HTR-8/SVneo (cell line): ENCODE data around the gene ZNG1A.
A peak's percentile ranks its signal among the peaks of the same experiment; 100 is the strongest.
"Not testable (repeated sequence)": the region's sequence is repeated elsewhere in the genome, so short reads cannot be mapped to it uniquely, and the experiment has no call there.

Experiments used
- DNase-seq: peaks from one replicate; pipeline ENCODE4 v3.0.0; 2011; ENCODE audit warnings: low spot score, mixed read lengths; ENCODE audit not compliant: insufficient read length
- FAIRE-seq: peaks from 2 replicates; lab custom pipeline; 2011; peaks lifted over from hg19 to GRCh38; lab: Jason Lieb, UNC

Gene ZNG1A

DNA sequence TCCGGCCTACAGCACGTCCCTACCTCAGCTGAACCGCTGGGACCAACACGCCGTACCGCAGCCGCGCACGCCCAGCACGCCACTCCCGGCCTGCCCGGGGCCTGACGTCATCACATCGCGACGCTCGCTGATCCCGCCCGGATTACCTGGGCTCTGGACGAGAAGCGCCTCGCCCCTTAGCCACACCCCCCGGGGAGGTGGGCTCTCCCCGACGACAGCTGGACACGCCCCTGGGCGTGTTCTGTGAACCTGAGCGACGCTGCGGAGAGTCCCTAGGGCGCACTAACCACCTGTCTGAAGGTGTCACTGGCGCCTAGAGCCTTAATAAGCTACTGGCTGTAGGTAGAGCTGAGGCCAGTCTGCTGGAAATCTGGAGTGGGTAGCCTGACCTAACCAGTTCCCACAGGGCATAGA, at the start of gene ZNG1A:
Gene ZNG1A (minus strand): TSS at position 87 of the 414 bp plus-strand sequence. CDS start 87 bp downstream, outside the sequence.
- not testable (repeated sequence) for DNase-seq, FAIRE-seq

DNA sequence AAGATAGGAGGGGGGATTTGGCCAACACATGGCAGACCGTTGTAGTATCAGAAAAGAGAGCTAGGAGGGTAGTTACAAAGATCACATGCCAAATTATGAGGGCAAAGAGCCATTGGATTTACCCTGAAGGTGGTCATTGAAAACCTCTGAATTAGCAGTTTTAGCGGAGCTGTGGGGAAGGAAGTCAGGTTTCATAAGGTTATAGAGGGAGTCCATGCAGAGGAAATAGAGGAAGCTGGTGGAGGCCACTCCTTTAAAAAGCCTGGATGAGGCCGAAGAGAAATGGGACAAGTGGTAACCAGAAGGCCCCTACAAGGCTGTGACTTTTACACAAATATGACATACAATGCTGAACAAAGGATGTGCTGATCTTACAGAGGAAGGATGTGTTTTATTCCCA, 49.0 kb upstream of the ZNG1A start:
- FAIRE-seq (no peak), DNase-seq (no peak)

DNA sequence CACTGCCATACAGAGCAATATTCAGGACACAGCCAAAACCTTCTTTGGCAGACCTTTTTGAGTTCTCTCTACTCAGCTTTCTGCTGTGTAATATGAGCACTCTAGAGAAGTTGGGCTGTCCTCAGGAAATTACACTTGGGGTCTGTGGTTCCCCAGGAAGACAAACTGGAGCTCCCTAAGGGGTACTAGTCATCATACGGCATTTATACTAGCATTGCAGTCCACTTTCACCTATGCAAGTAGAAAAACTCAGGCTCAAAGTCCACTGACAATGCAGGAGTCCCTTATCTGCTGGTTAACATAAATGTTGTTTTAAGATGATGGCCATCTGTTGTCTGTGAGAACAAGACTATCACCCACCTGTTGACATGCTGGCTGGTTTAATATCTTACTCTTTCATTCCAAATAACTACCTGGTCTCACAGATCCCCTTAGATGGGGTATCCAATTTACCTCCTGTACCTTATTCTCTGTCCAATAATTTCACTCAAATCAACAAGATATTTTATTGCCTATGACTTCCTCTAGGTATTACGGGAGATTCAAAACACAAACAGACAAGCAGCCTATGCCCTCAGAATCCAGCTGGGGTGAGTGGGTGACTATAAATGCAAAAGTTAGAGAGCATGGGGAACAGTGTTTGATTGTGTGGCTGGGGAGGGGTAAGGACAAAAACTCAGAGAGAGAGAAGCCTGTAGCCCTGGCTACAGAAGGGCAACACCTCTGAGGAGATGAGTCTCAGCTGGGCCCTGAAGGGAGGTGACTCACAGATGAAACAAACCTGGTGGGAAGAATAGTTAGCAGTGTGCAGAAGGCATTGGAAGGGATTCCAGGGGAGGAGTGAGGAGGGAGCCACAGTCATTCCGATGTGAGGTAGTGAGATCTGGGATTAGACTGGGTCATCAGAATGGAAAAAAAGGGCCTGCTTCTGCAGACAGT, 46.0 kb upstream of the ZNG1A start:
- FAIRE-seq: no peak
- no peak for DNase-seq

DNA sequence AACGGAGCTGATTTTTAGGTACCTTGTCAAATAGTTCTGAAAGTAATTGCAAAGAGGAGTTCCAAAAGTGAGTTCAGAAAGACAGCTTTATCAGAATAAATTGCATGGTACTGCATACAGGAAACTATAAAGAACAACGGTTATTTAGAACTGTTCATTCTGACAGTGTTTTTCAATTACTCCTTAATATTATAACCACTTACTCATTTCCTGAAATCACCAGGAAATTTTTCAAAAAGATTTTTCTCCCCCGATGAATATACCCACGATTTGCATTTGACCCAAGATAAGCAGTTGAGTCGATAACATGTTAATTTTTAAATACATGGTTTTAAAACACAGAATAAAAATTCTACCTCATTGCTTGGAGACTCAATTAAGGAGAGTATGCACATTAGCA, 45.2 kb upstream of the ZNG1A start:
- no peak for FAIRE-seq

DNA sequence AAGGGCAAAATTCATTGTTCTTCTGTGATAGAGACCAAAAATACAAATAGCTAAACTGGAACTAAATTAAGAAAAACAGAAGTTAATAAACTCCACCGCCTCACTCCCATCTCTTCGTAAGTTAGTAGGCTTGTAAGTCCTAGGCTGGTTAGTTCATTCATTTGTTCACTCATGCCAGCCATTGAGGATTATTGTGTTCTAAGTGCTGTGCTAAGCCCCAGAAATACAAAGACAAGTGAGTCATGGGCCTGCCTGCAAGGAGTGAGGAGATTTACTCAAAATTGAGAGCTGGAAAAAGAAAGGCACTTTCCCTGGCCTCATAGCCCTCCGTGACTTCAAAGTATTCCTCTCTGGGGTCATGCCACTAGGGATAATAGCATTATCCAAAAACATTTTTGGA, 44.3 kb upstream of the ZNG1A start:
- no peak for DNase-seq
- FAIRE-seq: no peak

More for the DNA sequence above, 45.2 kb upstream of the ZNG1A start:
- DNase-seq: no peak

DNA sequence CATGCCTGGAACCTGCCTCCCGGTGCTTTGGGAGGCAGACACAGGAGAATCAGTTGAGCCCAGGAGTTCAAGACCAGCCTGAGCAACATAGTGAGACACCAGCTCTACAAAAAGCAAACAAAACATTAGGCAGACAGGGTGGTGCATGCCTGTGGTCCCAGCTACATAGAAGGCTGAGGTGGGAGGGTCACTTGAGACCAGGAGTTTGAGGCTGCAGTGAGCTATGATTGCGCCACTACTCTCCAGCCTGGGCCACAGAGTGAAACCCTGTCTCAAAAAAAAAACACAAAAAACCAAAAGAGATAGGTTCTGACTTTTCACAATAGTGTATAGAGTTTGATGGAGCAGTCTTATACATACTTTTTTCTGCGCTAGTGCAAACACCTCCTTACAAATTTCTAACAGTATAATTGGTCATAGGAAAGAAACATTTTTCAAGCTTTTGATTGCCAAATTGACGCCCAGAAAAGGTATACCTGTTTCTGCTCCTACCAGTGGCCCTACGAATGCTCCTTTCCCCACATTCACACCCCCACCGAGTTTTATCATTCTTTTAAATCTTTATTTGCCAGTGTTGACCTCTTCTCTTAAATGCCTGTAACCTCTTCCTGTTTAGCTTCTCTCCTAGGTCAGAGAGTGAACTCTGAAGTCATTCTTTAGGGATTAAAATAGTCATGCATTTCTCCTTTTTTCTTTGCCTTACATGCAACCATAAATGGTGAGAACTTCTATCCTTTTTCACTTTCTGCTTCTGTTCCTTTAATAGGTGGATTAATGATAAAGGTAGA, 43.3 kb upstream of the ZNG1A start:
- DNase-seq (no peak), FAIRE-seq (no peak)

DNA sequence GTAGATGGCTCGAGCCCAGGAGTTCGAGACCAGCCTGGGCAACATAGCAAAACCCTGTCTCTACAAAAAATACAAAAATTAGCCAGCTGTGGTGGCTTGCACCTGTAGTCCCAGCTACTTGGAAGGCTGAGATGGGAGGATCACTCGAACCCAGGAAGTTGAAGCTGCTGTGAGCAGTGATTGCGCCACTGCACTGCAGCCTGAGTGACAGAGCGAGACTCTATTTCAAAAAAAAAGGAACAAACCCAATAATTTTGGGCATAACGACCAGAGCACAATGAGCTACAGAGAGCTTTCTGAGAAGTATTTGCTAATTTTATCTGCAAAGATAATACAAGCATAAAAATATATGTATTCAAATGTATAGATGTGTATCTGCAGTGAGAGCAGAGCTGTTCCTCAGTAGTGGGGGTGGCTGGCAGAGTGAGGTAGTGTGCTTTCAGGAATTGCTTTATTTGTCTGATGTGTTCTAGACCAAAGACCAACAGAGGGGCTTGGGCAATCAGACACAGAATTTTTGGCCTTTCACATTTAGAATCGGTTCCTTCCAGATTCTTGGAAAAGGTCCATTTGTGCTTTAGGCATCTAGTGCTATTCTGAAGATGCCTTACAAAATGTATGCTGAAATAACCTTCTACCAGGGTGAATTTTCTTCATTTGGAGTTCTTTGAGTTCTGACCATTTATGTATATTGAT, 41.0 kb upstream of the ZNG1A start:
- no peak for FAIRE-seq
- no peak for DNase-seq

DNA sequence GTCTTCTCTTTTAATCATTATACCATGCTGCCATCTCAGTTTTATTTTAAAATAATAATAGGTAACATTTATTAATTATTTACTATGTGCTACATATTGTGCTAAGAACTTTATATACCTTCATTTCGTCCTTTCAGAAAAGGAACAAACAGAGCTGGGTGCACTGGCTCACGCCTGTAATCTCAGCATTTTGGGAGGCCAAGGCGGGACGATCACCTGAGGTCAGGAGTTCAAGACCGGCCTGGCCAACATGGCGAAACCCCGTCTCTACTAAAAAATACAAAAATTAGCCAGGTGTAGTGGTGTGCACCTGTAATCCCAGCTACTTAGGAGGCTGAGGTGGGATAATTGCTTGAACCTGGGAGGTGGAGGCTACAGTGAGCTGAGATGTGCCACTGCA, 40.2 kb upstream of the ZNG1A start:
- not testable (repeated sequence) for DNase-seq, FAIRE-seq

DNA sequence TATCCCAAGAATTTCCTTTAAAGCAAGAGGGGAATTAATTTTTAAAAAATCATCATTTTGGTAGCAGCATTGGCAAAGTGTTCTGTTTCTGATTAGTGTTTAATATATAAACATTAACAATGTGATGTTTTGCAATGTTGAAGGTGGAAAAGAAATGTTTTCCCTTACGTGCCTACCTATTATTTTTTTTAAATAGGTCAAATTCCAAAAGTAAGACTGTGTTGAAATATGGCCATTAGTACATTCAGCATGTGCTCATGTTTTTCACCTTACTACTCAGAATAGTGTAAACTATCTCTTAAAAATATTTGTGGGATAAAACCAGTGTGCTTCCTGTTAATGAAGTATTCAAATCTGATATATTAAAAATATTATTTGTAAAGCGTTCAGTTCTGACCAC, 39.1 kb upstream of the ZNG1A start:
- FAIRE-seq (no peak), DNase-seq (no peak)

DNA sequence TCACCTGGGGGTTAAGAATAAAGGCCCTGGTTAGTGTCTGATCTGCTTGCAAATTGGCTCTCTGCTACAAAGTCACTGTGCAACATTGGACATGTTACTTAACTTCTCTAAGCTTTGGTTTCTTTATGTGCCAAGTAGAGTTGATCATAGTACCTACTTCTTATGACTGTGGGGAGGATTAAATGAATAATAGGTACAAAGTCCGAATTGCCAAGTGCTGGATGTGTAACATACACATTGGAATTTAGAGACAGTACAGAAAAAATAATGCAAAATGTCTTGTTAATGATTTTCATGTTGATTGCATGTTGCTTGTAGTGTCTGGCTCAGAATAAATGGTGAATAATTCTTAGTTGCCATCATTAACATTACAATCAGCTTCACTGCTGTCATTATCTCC, 38.0 kb upstream of the ZNG1A start:
- FAIRE-seq (no peak), DNase-seq (no peak)

DNA sequence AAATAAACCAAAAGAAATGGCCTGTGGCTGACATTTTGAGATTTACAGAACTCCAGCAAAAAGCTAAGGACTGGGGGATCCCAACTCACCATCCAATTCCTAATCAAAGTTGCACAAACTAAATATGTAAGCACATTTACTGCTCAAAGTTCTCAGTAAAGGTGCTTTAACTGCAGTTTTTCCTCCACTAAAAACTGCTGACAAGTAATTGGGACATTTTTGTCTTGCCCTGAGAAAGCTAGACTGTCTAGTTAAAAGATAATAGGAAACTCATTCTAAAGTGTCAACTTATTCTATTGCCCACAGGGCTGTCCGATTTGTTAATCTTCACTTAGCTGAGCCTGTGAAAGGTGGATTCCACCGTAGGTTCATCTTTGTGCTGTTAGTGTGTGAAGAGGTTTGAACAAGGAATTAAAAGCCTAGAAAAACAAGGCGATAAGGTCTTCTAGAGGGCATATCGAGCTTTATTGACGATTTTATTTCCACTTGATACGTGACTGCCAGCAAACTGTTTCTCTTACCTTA, 36.8 kb upstream of the ZNG1A start:
- no peak for FAIRE-seq

DNA sequence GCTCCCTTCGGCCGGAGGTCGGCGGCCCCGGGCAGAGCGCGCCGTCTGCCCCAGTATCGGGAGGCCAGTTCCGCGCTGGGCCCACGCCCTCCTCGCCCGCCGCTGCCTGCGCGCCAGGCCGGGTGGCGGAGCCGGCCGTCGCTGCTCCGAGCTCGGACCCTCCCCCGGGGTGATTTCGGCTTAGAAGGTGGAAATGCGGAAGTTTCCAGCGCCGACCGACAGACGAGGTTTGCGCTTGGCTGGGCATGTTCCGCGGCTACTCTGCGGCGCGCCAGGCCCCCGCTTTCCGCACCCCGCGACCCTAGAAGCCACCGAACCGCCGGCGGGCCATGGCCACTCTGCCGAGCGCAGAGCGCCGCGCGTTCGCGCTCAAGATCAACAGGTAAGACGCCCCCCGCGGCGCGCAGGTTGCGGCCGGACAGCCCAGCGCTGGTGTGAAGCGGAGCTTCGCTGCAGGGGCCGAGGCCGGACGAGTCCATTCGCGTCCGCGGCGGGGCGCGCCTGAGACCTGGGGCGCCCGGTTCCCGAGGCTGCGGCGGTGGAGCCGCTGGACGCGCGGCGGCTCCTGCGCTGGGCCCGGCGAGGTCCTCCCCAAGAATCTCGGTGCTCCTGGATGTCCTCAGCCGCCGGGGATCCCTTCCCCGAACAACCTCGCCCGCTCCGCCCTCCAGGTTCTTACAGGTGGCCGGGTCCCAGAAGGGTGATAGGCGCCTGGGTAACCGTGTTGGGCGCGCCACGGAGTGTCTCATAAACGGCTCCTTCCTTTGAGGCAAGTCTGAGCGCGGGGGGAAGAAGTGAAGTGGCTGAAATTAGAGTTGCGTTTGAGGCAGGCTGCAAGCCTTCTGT, 36.0 kb upstream of the ZNG1A start, which contains the start of gene DOCK8:
Gene DOCK8 (plus strand): TSS at position 218 of the 846 bp plus-strand sequence. CDS start 112 bp downstream, at position 330.
- DNase-seq (peak; percentile 9), FAIRE-seq (no peak)

More for the DNA sequence above, 36.8 kb upstream of the ZNG1A start:
- no peak for DNase-seq

DNA sequence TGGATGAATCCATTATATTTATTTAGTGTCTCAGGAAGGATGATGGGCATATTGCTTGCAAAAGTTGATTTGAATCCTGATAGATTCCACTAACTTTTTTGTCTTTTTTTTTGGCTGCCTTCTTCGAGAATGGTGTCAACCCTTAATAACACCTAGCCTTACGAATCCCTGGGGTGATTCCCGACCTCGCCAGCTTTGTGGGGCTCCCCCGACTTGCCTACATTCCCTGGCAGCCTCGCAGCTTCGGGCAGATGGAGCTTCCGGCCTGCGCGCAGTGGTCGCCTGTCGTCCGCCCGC, 35.4 kb upstream of the ZNG1A start:
- FAIRE-seq (no peak), DNase-seq (no peak)

DNA sequence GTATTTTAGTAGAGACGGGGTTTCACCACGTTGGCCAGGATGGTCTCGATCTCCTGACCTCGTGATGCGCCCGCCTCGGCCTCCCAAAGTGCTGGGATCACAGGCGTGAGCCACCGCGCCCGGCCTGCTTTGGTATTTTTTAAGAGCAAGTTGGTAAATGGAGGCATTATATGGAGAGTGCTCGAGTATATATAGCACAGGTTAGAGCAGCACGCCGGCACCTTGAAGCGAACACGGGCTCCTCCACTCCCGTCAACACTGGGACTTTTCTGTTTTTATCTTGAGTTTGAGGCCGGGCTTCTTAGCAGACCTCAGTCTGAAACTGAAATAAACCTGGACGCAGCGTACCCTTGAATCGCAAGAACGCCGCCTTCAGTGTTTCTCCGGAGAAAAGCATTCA, 35.0 kb upstream of the ZNG1A start:
- DNase-seq, FAIRE-seq: not testable (repeated sequence)

DNA sequence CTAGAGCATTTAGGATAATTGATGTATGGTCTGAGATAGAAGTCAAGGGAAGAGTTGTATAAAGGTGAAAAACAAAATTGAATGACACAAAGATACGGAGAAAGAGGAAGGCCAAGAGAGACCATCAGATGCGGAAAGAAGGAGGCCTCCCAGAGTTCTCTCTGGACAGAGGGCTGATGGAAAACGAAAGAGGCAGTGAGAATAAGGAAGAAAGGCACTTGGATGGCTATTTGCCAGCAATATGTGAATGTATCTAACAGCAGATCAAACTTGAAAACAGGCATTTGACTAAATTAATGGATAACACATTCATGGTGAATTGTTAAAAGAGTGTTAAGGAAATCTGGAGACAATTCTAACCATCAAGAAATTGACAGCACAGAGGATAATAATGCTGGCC, 33.4 kb upstream of the ZNG1A start:
- no peak for DNase-seq
- no peak for FAIRE-seq

DNA sequence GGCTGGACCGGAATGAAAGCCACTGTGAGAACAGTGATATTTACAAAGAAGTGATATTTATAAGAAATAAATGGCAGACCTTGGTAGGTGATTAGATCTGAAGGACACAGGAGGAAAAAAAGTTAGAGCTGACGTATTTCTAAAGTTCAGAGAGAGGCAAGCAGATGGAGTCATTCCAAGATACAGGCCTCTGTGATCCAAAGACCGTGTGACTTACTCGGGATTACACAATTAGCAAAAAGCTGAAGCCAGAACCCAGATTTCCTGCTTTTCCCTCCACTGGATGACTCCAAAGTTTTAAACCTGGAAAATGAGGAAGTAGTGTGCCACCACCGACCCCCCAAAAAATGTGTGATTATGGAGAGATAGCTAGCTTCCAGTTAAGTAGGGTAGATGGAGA, 32.7 kb upstream of the ZNG1A start:
- FAIRE-seq (no peak), DNase-seq (no peak)

DNA sequence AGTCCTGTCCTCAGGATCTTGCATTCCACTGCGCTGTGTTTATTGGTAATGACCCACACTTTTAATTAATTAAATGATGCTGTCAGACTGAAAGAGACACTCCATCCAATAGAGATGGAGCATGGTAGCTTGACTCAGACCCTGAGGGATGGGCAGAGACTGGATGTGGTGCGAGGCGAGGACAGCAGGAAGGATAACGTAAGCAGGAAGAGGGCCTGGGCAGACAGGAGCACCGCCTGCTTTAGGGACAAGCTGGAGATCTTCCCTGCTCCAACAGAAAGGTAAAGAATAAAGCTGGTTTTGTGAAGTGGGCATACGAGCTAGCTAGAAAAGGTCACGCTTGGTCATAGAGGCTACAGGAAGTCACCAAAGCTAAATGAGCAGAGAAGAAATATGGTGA, 32.2 kb upstream of the ZNG1A start:
- DNase-seq: no peak
- no peak for FAIRE-seq

DNA sequence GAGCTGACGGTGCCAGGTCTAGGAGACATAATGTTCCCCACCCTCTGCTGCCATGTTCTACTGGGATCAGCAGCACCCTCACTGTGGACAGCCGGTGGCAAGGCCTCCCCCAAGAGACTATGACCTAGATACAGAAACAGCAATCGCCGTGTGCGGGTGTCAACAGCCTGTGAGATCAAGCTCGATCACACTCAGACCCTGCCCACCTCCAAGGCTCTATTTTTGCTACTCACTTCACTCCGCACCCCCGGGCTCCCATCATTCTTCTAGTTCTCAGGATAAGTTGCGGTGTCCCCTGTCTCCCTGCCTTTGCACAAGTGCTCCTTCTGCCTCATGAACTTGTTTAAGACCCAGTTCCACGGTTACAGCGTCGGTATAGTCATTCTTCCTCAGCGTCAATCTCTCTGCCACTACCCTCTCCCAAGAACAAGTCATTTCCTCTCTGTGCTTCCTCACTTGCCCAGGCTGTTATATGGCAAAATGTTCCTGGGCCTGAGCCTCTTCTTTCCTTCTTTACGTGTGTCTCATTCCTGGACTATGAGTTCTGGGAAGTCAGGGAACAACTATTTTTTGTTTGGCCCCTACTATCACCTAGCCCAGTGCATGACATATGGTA, 30.4 kb upstream of the ZNG1A start:
- DNase-seq: no peak
- FAIRE-seq: no peak

DNA sequence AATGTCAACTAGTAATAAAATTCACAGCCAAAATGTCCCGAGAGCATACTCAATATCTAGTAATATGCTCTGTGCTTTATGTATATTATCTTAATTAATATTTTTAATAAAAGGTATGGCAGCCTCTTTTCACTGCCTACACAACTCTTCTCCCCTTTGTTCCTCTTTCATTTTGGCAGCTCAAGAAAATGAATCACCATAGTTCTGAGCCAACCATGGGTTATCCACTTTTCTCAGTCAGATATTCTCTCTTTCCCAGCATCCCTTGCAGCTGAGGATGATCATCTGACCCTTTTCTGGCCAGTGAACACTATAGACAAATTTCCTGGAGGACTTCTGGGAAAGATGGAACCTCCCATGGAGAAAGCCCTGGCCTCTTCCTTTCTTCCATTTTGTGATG, 27.6 kb upstream of the ZNG1A start:
- FAIRE-seq (no peak), DNase-seq (no peak)
